ENCODE results near the gene CRYGN. TPM values are rescaled to one million over a fixed set of nuclear protein-coding genes. Genes with fewer than 3 reads are reported as not detected.

Gene CRYGN
- total RNA-seq, 2 experiments from 2014 or later: not detected

DNA sequence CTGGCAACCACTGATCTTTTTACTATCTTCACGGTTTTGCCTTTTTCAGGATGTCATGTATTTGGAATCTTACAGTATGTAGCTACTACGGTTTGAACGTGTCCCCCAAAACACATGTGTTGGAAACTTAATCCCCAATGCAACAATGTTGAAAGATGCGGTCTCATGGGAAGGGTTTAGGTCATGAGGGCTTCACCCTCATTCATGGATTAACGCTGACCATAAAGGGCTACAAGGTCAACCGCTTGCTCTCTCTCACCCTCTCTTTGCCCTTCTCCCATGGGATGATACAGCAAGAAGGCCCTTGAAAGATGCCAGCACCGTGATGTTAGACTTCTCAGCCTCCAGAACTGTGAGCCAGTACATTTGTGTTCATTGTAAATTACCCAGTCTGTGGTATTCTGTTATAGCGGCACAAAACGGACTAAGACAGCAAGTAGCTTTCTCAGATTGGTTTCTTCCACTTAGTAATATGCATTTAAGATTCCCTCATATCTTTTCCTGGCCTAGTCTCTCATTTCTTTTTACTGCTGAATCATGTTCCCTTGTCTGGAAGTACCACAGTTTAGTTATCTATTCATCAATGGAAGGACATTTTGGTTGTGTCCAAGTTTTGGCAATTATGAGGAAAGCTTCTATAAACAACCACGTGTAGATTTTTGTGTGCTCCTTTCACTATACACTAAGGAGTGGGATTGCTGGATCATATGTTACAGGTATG lies 3.0 kb upstream of the CRYGN start:
- CTCF ChIA-PET: interaction anchor here (1.4 to 2.6 kb wide), 4 partner anchors 72 to 128 kb away, joined by 4 to 11 read pairs (median 5); no protein-coding TSS in a partner anchor
- Mint-ChIP-seq H3K4me1 (peaks cover 17% of the 10 kb centered on the region), H3K27ac (no peak overlapping the region), H3K9me3 (ENCODE audit: low read depth) (no peaks in the 10 kb centered on the region), H3K4me3 (no peak overlapping the region), H3K27me3 (peaks cover 20% of the 10 kb centered on the region), H3K36me3 (no peaks in the 10 kb centered on the region)
- ATAC-seq (no peak), DNase-seq (no peak)

DNA sequence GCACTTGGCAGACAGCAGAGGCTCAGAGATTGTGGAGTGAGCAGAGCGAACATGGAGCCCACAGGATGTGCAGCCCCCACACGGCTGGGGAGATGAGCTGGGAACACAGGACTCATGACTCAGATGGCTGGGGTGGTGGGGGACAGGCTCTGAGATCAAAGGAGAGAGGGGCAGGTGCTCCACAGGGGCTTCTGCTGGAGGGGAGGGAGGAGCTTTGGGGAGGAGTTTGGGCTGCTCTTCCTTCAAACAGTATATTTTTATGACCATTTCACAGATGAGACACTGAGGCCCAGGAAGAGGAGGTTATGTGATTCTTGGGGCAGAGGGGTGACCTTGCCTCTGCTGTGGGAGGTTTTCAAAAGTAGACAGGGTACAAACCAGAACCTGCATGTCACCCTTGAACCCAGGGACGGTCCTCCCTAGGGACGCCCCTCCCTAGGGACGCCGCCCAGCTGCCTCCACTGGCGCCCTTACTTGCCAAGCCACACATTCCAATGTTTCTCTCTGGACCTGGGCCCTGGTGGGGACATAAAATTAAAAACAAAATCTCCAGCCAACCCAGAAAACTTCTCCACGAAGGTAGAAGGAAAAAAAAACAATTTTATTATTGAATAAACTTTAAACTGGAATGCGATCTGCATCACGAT lies 981 bp upstream of the CRYGN start:
- Mint-ChIP-seq H3K4me3 (no peak overlapping the region), H3K9me3 (ENCODE audit: low read depth) (no peaks in the 10 kb centered on the region), H3K36me3 (no peaks in the 10 kb centered on the region), H3K27me3 (peaks cover 20% of the 10 kb centered on the region), H3K27ac (no peak overlapping the region), H3K4me1 (peaks cover 17% of the 10 kb centered on the region)
- ATAC-seq (no peak), DNase-seq (no peak)
- CTCF ChIA-PET: interaction anchor here (0.7 to 2.6 kb wide), 7 partner anchors 8 to 126 kb away, joined by 3 to 10 read pairs (median 4); no protein-coding TSS in a partner anchor

- CTCF ChIA-PET: interaction anchor here (2.4 to 2.6 kb wide), 2 partner anchors 9 to 124 kb away, joined by 9 to 14 read pairs; no protein-coding TSS in a partner anchor
- no peak overlapping the region for H3K27ac Mint-ChIP-seq
- peaks cover 20% of the 10 kb centered on the region for H3K27me3 Mint-ChIP-seq
Observed at GRCh38 chr7:151438864-151439601, 908 bp downstream of the CRYGN start.

DNA sequence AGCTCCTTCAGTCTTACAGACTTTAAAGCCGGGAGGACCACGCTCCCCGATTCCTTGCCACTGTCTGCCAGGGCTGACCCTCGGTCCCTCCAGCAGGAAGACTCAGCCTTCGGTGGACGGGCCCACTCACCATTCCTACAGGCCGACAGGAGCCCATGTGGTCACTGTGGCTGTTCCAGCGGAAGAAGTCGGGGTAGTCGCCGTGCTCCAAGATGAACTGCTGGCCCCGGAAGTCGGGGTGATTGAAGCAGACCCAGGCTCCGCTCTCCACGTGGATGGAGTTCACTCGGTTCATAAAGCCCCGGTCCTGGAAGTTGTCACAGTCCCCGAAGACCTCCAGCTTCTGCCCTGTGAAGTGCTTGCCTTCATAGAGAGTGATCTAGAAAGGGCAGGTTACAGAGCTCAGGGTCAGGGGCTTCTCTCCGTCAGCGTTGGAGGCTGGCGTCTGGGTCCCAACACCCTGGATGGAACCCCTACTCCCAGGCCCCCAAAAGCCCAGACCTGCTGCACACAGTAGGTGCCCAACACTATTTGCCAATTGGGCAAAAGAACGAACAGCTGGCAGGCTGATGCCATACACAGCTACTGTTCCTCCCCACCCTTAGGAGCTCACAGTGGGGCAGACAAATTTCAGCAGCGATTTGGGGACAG lies 1.9 kb downstream of the CRYGN start:
- ATAC-seq: no peak
- CTCF ChIA-PET: interaction anchor here (2.4 kb wide), 1 partner anchor 10 kb away, joined by 14 read pairs; no protein-coding TSS in a partner anchor
- Mint-ChIP-seq H3K27ac (no peak overlapping the region), H3K36me3 (no peaks in the 10 kb centered on the region), H3K4me1 (peaks cover 22% of the 10 kb centered on the region), H3K9me3 (ENCODE audit: low read depth) (no peaks in the 10 kb centered on the region), H3K27me3 (peaks cover 20% of the 10 kb centered on the region), H3K4me3 (no peak overlapping the region)
- no peak for DNase-seq

More at GRCh38 chr7:151438864-151439601, 908 bp downstream of the CRYGN start:
- Mint-ChIP-seq H3K36me3 (no peaks in the 10 kb centered on the region), H3K9me3 (ENCODE audit: low read depth) (no peaks in the 10 kb centered on the region), H3K4me3 (no peak overlapping the region), H3K4me1 (peaks cover 17% of the 10 kb centered on the region)
- no peak for ATAC-seq
- DNase-seq: no peak

DNA sequence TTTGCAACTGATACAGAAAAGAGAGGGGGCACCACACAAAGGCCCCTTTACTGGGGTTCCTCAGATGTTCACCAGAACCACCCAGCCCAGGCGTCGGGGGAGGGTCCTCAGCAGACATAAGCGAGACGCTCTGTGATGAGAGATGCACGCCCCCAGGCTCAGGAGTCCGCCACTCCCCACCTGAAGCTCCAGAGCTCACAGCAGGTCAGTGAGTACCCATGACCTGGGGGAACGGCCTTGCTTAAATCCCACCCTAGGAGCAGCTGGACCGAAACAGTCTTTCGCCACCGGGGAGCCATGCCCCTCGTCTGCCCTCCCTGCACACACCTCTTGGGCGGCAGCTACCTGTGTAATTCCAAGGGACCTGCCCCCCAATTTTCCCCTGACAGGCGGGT lies 2.8 kb downstream of the CRYGN start:
- ATAC-seq: no peak
- H3K4me1 Mint-ChIP-seq: peaks cover 29% of the 10 kb centered on the region

DNA sequence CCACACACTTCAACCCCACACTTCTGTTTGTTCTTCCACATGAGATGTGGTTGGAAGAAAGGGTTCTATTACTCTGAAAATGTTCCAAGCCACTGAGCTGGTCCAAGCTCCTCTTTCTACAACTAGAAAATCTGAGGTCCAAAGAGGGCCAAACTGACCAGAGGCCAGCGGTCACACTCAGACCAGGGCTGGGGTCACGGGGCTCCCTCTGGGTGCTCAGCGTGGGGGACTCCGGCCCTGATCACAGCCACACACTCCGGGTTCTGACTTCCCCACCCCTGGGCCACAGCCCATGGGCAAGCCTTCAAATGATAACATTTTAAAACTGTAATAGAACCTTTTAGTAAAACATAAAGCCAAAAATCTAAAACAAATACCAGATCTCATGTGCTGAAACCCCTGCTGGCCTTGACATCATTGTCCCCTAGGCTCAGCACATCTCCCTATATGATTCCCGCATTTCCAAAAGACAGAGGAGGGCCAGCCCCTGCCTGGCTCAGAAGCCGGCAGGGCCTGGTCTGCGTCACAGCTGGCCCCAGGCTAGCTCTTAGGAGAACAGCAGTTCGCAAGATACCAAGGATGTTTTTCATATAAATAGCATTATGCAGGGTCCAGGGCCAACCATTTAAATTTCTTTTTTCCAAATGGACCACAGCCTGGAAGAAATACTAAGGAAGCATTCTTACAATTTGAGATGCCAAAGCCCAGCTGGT lies 3.3 kb downstream of the CRYGN start:
- DNase-seq (no peak), ATAC-seq (no peak)
- H3K27me3 Mint-ChIP-seq: peaks cover 14% of the 10 kb centered on the region
- no peak overlapping the region for H3K27ac Mint-ChIP-seq
- H3K9me3 Mint-ChIP-seq (ENCODE audit: low read depth): no peaks in the 10 kb centered on the region
- CTCF ChIA-PET: interaction anchor here (2.4 to 3.8 kb wide), 2 partner anchors 11 to 12 kb away, joined by 14 to 23 read pairs; no protein-coding TSS in a partner anchor
- H3K36me3 Mint-ChIP-seq: no peaks in the 10 kb centered on the region
- H3K4me3 Mint-ChIP-seq: no peak overlapping the region
- H3K4me1 Mint-ChIP-seq: peaks cover 26% of the 10 kb centered on the region

More for the DNA sequence above, 2.8 kb downstream of the CRYGN start:
- DNase-seq: no peak
- no peaks in the 10 kb centered on the region for H3K36me3 Mint-ChIP-seq
- H3K27ac Mint-ChIP-seq: no peak overlapping the region
- H3K9me3 Mint-ChIP-seq (ENCODE audit: low read depth): no peaks in the 10 kb centered on the region
- CTCF ChIA-PET: interaction anchor here (2.4 kb wide), 1 partner anchor 11 kb away, joined by 14 read pairs; no protein-coding TSS in a partner anchor
- peaks cover 18% of the 10 kb centered on the region for H3K27me3 Mint-ChIP-seq
- H3K4me3 Mint-ChIP-seq: no peak overlapping the region

DNA sequence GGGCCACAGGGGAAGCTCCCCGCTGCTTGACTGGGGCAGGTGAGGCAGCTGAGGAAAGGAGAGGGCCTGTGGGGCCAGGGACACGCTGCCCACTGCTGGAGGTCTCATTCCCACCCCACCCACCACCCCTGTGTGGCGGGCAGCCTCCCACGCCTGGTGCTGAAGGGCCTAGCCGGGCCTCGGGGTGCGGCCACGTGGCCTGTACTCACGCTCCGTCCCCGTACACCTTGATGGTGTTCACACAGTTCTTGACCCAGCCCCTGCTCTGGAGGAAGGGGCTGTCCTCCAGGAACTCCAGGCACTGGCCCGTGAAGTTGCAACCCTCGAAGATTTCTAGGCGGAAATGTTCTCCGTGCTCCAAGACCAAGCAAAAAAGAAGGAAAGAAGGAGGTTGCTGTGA lies 4.0 kb downstream of the CRYGN start:
- no peaks in the 10 kb centered on the region for H3K36me3 Mint-ChIP-seq
- CTCF ChIA-PET: interaction anchor here (3.8 kb wide), 1 partner anchor 13 kb away, joined by 23 read pairs; no protein-coding TSS in a partner anchor

GRCh38 chr7:151435103-151435916 lies 4.6 kb downstream of the CRYGN start:
- H3K4me3 Mint-ChIP-seq: no peak overlapping the region
- H3K9me3 Mint-ChIP-seq (ENCODE audit: low read depth): no peaks in the 10 kb centered on the region
- H3K36me3 Mint-ChIP-seq: no peaks in the 10 kb centered on the region
- no peak for DNase-seq
- peaks cover 23% of the 10 kb centered on the region for H3K4me1 Mint-ChIP-seq
- H3K27ac Mint-ChIP-seq: no peak overlapping the region
- ATAC-seq: no peak
- CTCF ChIA-PET: interaction anchor here (0.7 to 3.8 kb wide), 2 partner anchors 9 to 14 kb away, joined by 3 to 23 read pairs; no protein-coding TSS in a partner anchor
- H3K27me3 Mint-ChIP-seq: peaks cover 12% of the 10 kb centered on the region

More for the DNA sequence above, 4.0 kb downstream of the CRYGN start:
- H3K27ac Mint-ChIP-seq: no peak overlapping the region
- H3K4me3 Mint-ChIP-seq: no peak overlapping the region
- ATAC-seq: no peak
- H3K27me3 Mint-ChIP-seq: peaks cover 14% of the 10 kb centered on the region
- H3K4me1 Mint-ChIP-seq: peaks cover 25% of the 10 kb centered on the region
- no peaks in the 10 kb centered on the region for H3K9me3 Mint-ChIP-seq (ENCODE audit: low read depth)
- no peak for DNase-seq

DNA sequence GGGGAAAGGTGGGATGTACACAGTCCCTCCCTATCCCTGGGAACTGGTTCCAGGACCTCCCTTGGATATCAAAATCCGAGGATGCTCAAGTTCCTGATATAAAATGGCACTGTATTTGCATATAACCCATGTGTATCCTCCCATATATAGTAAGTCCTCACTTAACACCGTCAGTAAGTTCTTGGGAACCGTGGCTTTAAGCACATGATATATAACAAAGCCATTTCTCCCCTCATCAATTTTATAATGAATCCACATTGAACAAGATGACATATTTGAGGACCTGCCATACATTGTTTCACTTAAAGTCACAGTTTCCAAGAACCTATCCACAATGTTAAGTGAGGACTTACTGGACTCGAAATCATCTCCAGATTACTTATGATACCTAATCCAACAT lies 5.4 kb downstream of the CRYGN start:
- H3K9me3 Mint-ChIP-seq (ENCODE audit: low read depth): no peaks in the 10 kb centered on the region
- peaks cover 9% of the 10 kb centered on the region for H3K27me3 Mint-ChIP-seq
- no peak for ATAC-seq
- CTCF ChIA-PET: interaction anchor here (0.7 to 3.8 kb wide), 2 partner anchors 10 to 14 kb away, joined by 3 to 23 read pairs; no protein-coding TSS in a partner anchor
- H3K36me3 Mint-ChIP-seq: no peaks in the 10 kb centered on the region
- no peak overlapping the region for H3K4me3 Mint-ChIP-seq
- H3K4me1 Mint-ChIP-seq: peaks cover 27% of the 10 kb centered on the region
- H3K27ac Mint-ChIP-seq: no peak overlapping the region
- DNase-seq: no peak

GRCh38 chr7:151433721-151434400 lies 6.1 kb downstream of the CRYGN start:
- H3K4me3 Mint-ChIP-seq: no peak overlapping the region
- CTCF ChIA-PET: interaction anchor here (3.8 kb wide), 1 partner anchor 15 kb away, joined by 23 read pairs; no protein-coding TSS in a partner anchor
- DNase-seq (no peak), ATAC-seq (no peak)
- H3K27ac Mint-ChIP-seq: no peak overlapping the region
- H3K9me3 Mint-ChIP-seq (ENCODE audit: low read depth): no peaks in the 10 kb centered on the region
- H3K27me3 Mint-ChIP-seq: peaks cover 4% of the 10 kb centered on the region
- H3K36me3 Mint-ChIP-seq: no peaks in the 10 kb centered on the region
- peaks cover 34% of the 10 kb centered on the region for H3K4me1 Mint-ChIP-seq

Measured in activated CD8-positive, alpha-beta memory T cell treated with anti-CD3 and anti-CD28 coated beads, Interleukin-2, amount 10 ng/mL, durations not matched to agents 7 days and 5 days (primary cell).